Stimulated activated CD4-positive, alpha-beta T cell treated with anti-CD3 and anti-CD28 coated beads, TNF-alpha, amount 100 ng/mL, for 24 hours (primary cell): ENCODE data around the gene TBK1.

ENCODE experiments used
- DNase-seq, 3 experiments: peaks; one replicate each; pipeline ENCODE4 v3.0.0-alpha.2; 2020; ENCODE audit warnings: low read depth in 3 of 3

TBK1 gene

GRCh38 chr12:64451687-64452558 is at the start of gene TBK1:
Gene TBK1, plus strand, starts transcription at chr12:64452120. Its CDS starts 3,751 bp downstream, at chr12:64455871.
- peak; percentile 42 to 69 (median 51) for DNase-seq

GRCh38 chr12:64402181-64402580 is 49.7 kb upstream of the TBK1 start:
- no peak for DNase-seq

- peak; percentile 85 to 92 (median 86) for DNase-seq
Measured at GRCh38 chr12:64403707-64404469, 48.0 kb upstream of the TBK1 start, which contains the start of gene XPOT. Gene XPOT, plus strand, starts transcription at chr12:64404392. Its CDS starts 5,644 bp downstream, at chr12:64410036.

- DNase-seq: peak; percentile 51 to 68 (median 60)
Measured at GRCh38 chr12:64404470-64405256, 47.3 kb upstream of the TBK1 start.

GRCh38 chr12:64407342-64408223 is 44.3 kb upstream of the TBK1 start:
- no peak for DNase-seq

GRCh38 chr12:64411427-64411826 is 40.5 kb upstream of the TBK1 start:
- no peak for DNase-seq

GRCh38 chr12:64412459-64412858 is 39.5 kb upstream of the TBK1 start:
- no peak for DNase-seq

GRCh38 chr12:64413884-64414283 is 38.0 kb upstream of the TBK1 start:
- DNase-seq: no peak

- no peak for DNase-seq
Measured at GRCh38 chr12:64418209-64418608, 33.7 kb upstream of the TBK1 start.

GRCh38 chr12:64419696-64420095 is 32.2 kb upstream of the TBK1 start:
- DNase-seq: no peak

GRCh38 chr12:64427988-64428387 is 23.9 kb upstream of the TBK1 start:
- no peak for DNase-seq

- DNase-seq: no peak
Measured at GRCh38 chr12:64428956-64429355, 23.0 kb upstream of the TBK1 start.

- DNase-seq: no peak
Measured at GRCh38 chr12:64430886-64431285, 21.0 kb upstream of the TBK1 start.

GRCh38 chr12:64431791-64432190 is 20.1 kb upstream of the TBK1 start:
- no peak for DNase-seq

GRCh38 chr12:64433915-64434314 is 18.0 kb upstream of the TBK1 start:
- DNase-seq: no peak

GRCh38 chr12:64440100-64440499 is 11.8 kb upstream of the TBK1 start:
- no peak for DNase-seq

GRCh38 chr12:64445490-64445889 is 6.4 kb upstream of the TBK1 start:
- DNase-seq: no peak

- DNase-seq: no peak
Measured at GRCh38 chr12:64446295-64446694, 5.6 kb upstream of the TBK1 start.

GRCh38 chr12:64450057-64450640 is 1.8 kb upstream of the TBK1 start:
- no peak for DNase-seq

GRCh38 chr12:64450711-64451486 is 1.0 kb upstream of the TBK1 start:
- DNase-seq: no peak
